Activated CD8-positive, alpha-beta memory T cell treated with anti-CD3 and anti-CD28 coated beads, Interleukin-2, amount 50 U/mL, for 1 hour (primary cell): ENCODE measurements around the gene MFNG.

Experiments used
- DNase-seq: peaks from one replicate; pipeline ENCODE4 v3.0.0-alpha.2; 2020; ENCODE audit errors: extremely low read depth

The MFNG gene

GRCh38 chr22:37448516-37449127, 37.6 kb downstream of the MFNG start:
- no peak for DNase-seq

- DNase-seq: no peak
Measured at GRCh38 chr22:37445501-37445900, 40.7 kb downstream of the MFNG start.

GRCh38 chr22:37443977-37444376, 42.2 kb downstream of the MFNG start:
- DNase-seq: no peak

GRCh38 chr22:37443086-37443485, 43.1 kb downstream of the MFNG start:
- DNase-seq: no peak

- DNase-seq: no peak
Measured at GRCh38 chr22:37442537-37442936, 43.6 kb downstream of the MFNG start.

GRCh38 chr22:37442135-37442534, 44.0 kb downstream of the MFNG start:
- DNase-seq: no peak

GRCh38 chr22:37440875-37441274, 45.3 kb downstream of the MFNG start:
- no peak for DNase-seq

- no peak for DNase-seq
Measured at GRCh38 chr22:37439347-37439746, 46.8 kb downstream of the MFNG start.

GRCh38 chr22:37435970-37436603, 50.1 kb downstream of the MFNG start:
- no peak for DNase-seq

- no peak for DNase-seq
Measured at GRCh38 chr22:37433786-37434185, 52.4 kb downstream of the MFNG start.

- DNase-seq: no peak
Measured at GRCh38 chr22:37432708-37433054, 53.5 kb downstream of the MFNG start.

GRCh38 chr22:37431801-37432707, 54.1 kb downstream of the MFNG start:
- DNase-seq: no peak

- DNase-seq: no peak
Measured at GRCh38 chr22:37431366-37431765, 54.8 kb downstream of the MFNG start.

GRCh38 chr22:37430941-37431340, 55.2 kb downstream of the MFNG start:
- DNase-seq: no peak

GRCh38 chr22:37428649-37429586, 57.3 kb downstream of the MFNG start:
- peak; percentile 24 for DNase-seq

- no peak for DNase-seq
Measured at GRCh38 chr22:37427711-37428635, 58.2 kb downstream of the MFNG start.

GRCh38 chr22:37427135-37427710, 59.0 kb downstream of the MFNG start, which contains the start of gene ELFN2:
TSS of gene ELFN2 (minus strand) at chr22:37427479. CDS start at chr22:37375534, 51,945 bp downstream.
- no peak for DNase-seq

GRCh38 chr22:37426706-37427134, 59.5 kb downstream of the MFNG start:
- DNase-seq: no peak

GRCh38 chr22:37425800-37426705, 60.1 kb downstream of the MFNG start:
- DNase-seq: no peak
